NB4 (cell line): ENCODE results near the gene PTPRG.

Source experiments
- POLR2A ChIP-seq: IDR thresholded peaks from 2 replicates; pipeline ENCODE4 v1.6.1; 2011; ENCODE audit warnings: mild to moderate bottlenecking; ENCODE audit not compliant: insufficient read length; ENCODE audit errors: extremely low read depth
- TF ChIP-seq, protein P1 (sequence below): IDR thresholded peaks from one replicate; pipeline ENCODE4 v1.5.1; 2012; ENCODE audit warnings: low read depth, low read length
- TF ChIP-seq, protein P2 (sequence below): IDR thresholded peaks from 2 replicates; pipeline ENCODE4 v1.6.1; 2011; ENCODE audit warnings: low read depth, low read length

- no peak for TF ChIP-seq POLR2A
- TF ChIP-seq, protein P1, sequence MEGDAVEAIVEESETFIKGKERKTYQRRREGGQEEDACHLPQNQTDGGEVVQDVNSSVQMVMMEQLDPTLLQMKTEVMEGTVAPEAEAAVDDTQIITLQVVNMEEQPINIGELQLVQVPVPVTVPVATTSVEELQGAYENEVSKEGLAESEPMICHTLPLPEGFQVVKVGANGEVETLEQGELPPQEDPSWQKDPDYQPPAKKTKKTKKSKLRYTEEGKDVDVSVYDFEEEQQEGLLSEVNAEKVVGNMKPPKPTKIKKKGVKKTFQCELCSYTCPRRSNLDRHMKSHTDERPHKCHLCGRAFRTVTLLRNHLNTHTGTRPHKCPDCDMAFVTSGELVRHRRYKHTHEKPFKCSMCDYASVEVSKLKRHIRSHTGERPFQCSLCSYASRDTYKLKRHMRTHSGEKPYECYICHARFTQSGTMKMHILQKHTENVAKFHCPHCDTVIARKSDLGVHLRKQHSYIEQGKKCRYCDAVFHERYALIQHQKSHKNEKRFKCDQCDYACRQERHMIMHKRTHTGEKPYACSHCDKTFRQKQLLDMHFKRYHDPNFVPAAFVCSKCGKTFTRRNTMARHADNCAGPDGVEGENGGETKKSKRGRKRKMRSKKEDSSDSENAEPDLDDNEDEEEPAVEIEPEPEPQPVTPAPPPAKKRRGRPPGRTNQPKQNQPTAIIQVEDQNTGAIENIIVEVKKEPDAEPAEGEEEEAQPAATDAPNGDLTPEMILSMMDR = peak; percentile 19
- TF ChIP-seq, protein P2, sequence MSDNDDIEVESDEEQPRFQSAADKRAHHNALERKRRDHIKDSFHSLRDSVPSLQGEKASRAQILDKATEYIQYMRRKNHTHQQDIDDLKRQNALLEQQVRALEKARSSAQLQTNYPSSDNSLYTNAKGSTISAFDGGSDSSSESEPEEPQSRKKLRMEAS = no peak
Measured at GRCh38 chr3:62187022-62187431, 625.7 kb downstream of the PTPRG start.
